ENCODE results near the gene SLC31A1. TPM values are rescaled to one million over a fixed set of nuclear protein-coding genes. Genes with fewer than 3 reads are reported as not detected.
A peak's percentile ranks its signal among the peaks of the same experiment; 100 is the strongest.

SLC31A1 gene
- total and polyA plus RNA-seq, 4 donors: 13.9 to 39.3 (median 18.2) TPM

- H3K27ac ChIP-seq (ENCODE audit: low read depth in 1 of 2, low read length in 1 of 2): no peak overlapping the region
- ATAC-seq (ENCODE audit: insufficient read depth, low FRiP score) (no peak), DNase-seq (no peak)
- H3K4me1 ChIP-seq (ENCODE audit: control insufficient read depth in 5 of 5, insufficient read depth in 5 of 5, low read length in 5 of 5): no peaks in the 10 kb centered on the region
- WGBS, 2 donors: 97 to 98% methylated on average over 2 of the region's 2 CpGs
- TF ChIP-seq CTCF (IDR thresholded peaks at IDR 0.05; ENCODE audit: control extremely low read depth, extremely low read depth): no peak
- no peak overlapping the region for H3K4me3 ChIP-seq
- H3K9me3 ChIP-seq (ENCODE audit: control insufficient read depth in 4 of 4, insufficient read depth in 3 of 4, low read length in 3 of 4): no peaks in the 10 kb centered on the region
- H3K27me3 ChIP-seq (ENCODE audit: control insufficient read depth in 3 of 3, insufficient read depth in 3 of 3, low read length in 2 of 3): no peaks in the 10 kb centered on the region
- H3K9ac ChIP-seq (ENCODE audit: insufficient read depth in 1 of 2, low read length in 2 of 2): no peak overlapping the region
- H3K36me3 ChIP-seq (ENCODE audit: control insufficient read depth in 4 of 4, insufficient read depth in 4 of 4, low read length in 4 of 4): peaks cover 31 to 71% (median 62%) of the 10 kb centered on the region in 4 donors
These were observed 37.3 kb upstream of the SLC31A1 start for GRCh38 chr9:113183956-113184488.

- Histone ChIP-seq H3K9me3 (ENCODE audit: control insufficient read depth in 4 of 4, insufficient read depth in 3 of 4, low read length in 3 of 4) (no peaks in the 10 kb centered on the region), H3K27me3 (ENCODE audit: control insufficient read depth in 3 of 3, insufficient read depth in 3 of 3, low read length in 2 of 3) (no peaks in the 10 kb centered on the region), H3K36me3 (ENCODE audit: control insufficient read depth in 4 of 4, insufficient read depth in 4 of 4, low read length in 4 of 4) (peaks cover 31 to 71% (median 62%) of the 10 kb centered on the region in 4 donors), H3K9ac (ENCODE audit: insufficient read depth in 1 of 2, low read length in 2 of 2) (no peak overlapping the region), H3K4me1 (ENCODE audit: control insufficient read depth in 5 of 5, insufficient read depth in 5 of 5, low read length in 5 of 5) (no peaks in the 10 kb centered on the region), H3K27ac (ENCODE audit: low read depth in 1 of 2, low read length in 1 of 2) (no peak overlapping the region), H3K4me3 (no peak overlapping the region)
- ATAC-seq (ENCODE audit: insufficient read depth, low FRiP score): no peak
- 86 to 88% methylated on average over 2 of the region's 2 CpGs for WGBS, 2 donors
- no peak for DNase-seq
- TF ChIP-seq CTCF (IDR thresholded peaks at IDR 0.05; ENCODE audit: control extremely low read depth, extremely low read depth): no peak
These were observed 36.8 kb upstream of the SLC31A1 start for GRCh38 chr9:113184539-113184938.

- H3K4me3 ChIP-seq: no peak overlapping the region
- H3K27ac ChIP-seq (ENCODE audit: low read depth in 1 of 2, low read length in 1 of 2): peak overlapping the region in 1 of 2 donors; percentile 63
- H3K27me3 ChIP-seq (ENCODE audit: control insufficient read depth in 3 of 3, insufficient read depth in 3 of 3, low read length in 2 of 3): no peaks in the 10 kb centered on the region
- ATAC-seq (ENCODE audit: insufficient read depth, low FRiP score) (no peak), DNase-seq (no peak)
- no peak overlapping the region for H3K9ac ChIP-seq (ENCODE audit: insufficient read depth in 1 of 2, low read length in 2 of 2)
- no peaks in the 10 kb centered on the region for H3K9me3 ChIP-seq (ENCODE audit: control insufficient read depth in 4 of 4, insufficient read depth in 3 of 4, low read length in 3 of 4)
- H3K36me3 ChIP-seq (ENCODE audit: control insufficient read depth in 4 of 4, insufficient read depth in 4 of 4, low read length in 4 of 4): peaks cover 31 to 68% (median 64%) of the 10 kb centered on the region in 4 donors
- H3K4me1 ChIP-seq (ENCODE audit: control insufficient read depth in 5 of 5, insufficient read depth in 5 of 5, low read length in 5 of 5): no peaks in the 10 kb centered on the region
- no peak for TF ChIP-seq CTCF (IDR thresholded peaks at IDR 0.05; ENCODE audit: control extremely low read depth, extremely low read depth)
- WGBS, 2 donors: 77 to 83% methylated on average over 4 of the region's 4 CpGs
These were observed 36.1 kb upstream of the SLC31A1 start for GRCh38 chr9:113185271-113185670.

Measured in lung (tissue), 12 donors.